Measurements from ENCODE around the gene RNU2-1. TPM values are rescaled to one million over a fixed set of nuclear protein-coding genes. Genes with fewer than 3 reads are reported as not detected.
"Not testable (repeated sequence)": the region's sequence is repeated elsewhere in the genome, so short reads cannot be mapped to it uniquely, and the experiment has no call there.

Gene RNU2-1
- total RNA-seq, 1 donor from 2014 or later, result not detected

DNA sequence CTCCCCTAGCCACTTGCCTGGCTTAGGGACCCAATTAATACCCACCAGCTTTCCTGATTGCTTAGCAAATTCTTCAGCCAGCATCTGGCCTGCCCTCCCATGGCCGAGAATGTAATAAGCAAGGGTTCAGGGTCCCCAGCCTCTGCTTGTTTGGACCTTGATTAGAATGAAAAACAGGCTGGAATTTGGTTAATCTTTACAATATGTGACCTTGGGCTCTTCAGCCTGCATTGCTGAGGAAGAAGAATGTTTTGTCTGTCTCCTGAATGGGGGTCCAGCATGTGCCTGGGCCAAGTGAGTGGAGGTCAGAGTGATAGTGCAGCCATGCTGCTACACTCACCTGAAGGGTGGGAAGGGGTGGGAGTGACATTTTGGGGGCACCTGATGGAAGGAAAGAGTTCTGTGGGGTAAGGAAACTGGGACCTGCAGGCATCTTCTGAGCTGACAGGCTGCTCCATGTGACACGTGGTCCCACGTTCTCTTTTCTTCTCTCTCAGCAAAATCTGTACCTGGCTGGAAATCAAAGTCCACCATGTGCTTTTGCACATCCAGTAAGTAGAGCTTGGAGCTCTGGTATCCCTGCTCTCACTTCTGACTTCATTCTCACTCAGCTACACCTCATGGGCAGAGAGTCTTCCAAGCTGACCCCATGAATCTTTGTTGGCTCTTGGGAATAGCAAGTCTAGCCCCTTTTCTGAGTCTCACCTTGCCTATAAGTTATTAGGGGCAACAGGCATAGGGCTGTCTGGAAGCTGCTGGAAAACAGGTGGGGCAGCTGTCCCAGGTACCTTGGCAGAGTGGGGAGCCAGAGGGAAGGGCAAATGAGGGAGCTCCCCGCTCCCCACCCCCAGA, 16.8 kb downstream of the RNU2-1 start:
- no peak for DNase-seq (ENCODE audit: low spot score)

DNA sequence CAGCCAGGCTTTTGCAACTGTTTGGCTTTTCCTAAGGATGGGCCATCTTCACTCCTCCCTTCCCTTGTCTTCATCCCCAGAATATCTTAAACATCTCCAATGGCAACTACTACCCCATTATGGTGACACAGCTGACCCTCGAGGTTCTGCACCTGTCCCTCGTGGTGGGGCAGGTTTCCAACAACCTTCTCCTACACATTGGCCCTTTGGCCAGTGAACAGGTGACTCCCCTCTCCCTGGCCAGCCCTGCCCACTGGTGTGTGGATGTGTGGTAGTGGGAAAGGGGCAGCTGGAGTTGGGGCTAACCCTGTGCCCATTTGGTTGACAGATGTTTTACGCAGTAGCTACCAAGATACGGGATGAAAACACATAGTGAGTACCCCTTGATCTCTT, 17.4 kb downstream of the RNU2-1 start:
- no peak for DNase-seq (ENCODE audit: low spot score)

DNA sequence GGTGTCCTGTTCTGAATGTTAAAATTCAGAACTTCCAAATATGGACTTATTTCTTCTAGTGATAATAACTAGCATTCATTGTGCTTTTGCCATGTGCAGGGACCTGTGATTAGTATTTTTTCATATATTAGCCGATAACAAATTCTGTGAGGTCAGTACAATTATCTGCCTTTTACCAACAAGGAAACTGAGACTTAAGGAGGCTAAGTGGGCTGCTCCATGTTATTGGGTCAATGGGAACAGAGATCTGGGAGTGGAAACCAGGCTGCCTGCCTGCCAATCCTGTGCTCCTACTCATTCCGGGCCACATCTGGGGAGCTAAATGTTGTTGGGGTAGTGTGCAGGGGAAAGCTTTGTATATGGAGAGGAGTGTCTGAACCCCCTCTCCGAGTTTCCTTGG, 18.4 kb downstream of the RNU2-1 start:
- no peak for DNase-seq (ENCODE audit: low spot score)

DNA sequence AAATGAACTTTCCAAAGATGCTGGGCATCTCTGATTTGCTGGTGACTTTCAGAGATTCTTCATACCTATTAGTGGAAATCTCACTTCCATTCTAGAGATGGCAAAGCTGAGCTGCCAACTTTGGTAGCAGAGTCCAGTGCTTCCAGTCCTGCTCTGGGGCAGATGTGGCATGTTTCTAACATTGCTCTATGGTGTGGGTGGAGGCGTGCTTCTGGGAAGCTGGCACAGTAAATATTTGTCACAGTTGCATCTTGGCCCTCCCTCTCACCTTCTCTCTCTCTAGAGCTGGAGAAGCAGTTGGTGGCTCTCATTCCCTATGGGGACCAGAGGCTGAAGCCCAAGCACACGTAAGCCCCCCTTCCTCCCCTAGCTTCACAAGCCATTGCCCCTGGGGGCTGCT, 20.2 kb downstream of the RNU2-1 start:
- DNase-seq (ENCODE audit: low spot score), result no peak

DNA sequence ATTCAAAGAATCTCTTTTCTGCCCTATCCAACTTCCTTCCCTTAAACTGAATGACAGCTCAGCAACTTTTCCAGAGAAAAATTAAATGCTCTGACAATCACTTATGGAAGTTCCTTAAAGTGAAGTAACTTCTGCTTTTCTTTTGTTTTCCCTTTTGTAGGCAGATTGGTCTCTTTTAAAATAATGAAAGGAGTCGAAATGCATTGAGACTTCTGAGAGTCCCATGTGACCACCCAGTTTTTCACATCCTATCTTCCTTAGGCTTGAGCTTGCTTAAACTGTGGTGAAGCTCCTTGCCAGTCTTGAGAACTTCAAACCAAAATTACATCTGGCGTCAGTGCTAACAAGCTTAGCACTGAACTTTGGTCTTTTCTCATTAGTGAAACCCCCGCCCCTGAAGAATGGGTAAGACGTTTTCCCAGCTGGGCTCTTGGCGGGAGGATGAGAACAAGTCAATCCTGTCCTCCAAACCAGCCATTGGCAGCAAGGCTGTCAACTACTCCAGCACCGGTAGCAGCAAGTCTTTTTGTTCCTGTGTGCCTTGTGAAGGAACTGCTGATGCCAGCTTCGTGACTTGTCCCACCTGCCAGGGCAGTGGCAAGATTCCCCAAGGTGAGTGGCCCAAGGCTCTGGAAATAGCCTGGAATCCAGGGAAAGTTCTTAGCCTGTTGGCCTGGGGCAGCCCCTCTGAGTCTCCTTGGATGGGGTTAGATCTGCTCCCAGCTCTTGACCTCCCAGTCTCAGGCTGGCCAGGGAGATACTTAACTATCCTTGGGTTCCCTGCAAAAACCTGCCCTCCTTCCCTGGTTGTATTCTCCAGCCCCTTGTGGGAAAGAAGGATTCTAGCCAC, 20.9 kb downstream of the RNU2-1 start:
- peak; percentile 37 for DNase-seq (ENCODE audit: low spot score)

DNA sequence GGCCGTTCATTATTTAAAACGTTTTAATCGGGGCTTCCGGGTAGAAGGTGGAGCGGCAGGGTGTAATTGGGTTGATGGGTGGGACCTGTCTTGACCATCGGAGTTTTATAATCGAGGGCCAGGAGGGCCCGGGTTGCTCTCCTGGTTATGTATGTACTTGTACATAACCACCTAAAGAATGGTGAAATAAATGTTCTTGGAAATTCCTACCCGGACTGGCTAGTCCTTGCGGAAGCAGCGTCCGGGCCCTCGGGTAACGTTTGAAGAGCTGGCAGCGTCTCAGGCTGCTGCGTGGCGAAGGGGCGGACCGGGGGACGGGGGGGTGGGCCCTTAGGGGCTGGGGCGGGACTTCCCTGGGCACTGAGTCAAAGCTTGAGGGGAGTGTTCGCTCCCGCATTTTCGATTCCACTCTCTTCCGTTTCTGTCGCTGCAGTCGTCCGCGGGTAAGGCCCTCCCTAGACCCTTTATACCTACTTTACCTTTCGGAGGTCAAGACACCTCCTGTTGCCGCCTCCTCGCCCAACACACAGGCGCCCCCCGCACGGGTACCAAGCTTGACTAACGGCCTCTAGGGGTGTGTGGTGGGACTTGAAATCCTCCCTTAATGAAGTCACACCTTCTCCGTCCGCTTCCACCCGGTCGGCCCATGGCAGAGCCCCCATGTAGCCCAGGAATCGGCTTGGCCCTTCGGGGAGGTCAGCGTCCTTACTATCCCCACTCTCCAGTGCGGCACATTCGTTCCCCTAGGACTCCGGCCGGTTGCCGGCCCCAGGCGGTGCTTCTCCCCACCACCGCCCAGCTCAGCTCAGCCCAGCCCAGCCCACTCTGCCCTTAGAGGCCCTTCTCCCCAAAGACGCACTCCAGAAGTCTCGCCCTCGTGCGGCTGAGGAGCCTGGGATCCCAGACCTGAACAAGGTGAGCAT, 22.0 kb downstream of the RNU2-1 start, which contains the start of gene TMEM106A:
Gene TMEM106A (plus strand): TSS at position 396 of the 923 bp plus-strand sequence. CDS start 1,167 bp downstream, outside the sequence.
- DNase-seq (ENCODE audit: low spot score), result peak; percentile 93

DNA sequence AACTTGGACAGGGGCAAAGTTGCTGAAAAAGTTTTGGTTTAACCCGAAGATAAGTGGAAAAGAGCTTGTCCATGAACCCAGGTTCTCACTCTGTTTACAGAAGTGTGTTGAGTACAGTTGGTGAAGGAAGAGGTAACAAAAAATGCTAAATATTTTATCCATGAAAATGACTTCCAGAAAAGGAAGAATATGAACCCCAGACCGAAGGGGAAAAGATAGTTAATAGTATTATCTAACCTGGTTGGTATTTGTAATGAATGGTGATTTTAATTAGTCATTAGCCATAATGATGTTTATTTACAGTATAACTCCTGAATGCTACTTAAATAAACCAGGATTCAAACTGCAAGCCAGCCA, 22.7 kb downstream of the RNU2-1 start:
- peak; percentile 20 for DNase-seq (ENCODE audit: low spot score)

DNA sequence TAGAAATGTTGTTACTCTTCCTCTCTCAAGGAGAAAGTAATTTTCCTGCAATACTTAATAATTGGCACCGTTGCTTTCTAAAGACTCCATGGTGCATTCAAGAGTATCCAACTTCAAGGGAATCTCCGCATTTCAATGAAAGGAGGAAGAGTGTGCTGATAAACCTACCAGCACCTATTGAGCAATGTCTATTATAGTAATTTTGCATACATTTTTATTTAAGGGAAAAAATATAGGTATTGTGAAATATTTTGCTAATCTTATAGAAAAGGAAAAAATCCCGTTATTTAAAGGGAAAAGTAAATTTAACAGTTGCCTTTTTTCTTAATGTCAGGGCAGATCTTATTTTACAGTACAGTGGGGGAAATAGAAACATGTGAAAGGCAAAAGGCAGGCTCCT, 23.2 kb downstream of the RNU2-1 start:
- DNase-seq (ENCODE audit: low spot score), result no peak

DNA sequence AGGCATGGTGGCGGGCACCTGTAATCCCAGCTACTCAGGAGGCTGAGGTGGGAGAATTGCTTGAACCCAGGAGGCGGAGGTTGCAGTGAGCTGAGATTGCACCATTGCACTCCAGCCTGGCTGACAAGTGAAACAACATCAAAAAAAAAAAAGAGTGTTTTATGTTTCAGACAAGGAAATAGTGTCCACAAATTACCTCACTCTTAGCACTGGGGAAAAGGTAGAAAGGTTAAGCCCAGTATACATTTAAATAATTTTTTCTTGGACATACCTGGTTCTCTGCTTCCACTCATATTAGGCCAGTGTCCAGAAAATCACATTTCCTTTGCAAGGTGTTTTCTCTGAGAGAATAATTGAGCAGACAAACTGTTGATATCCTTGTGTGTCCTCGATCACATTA, 30.8 kb downstream of the RNU2-1 start:
- DNase-seq (ENCODE audit: low spot score), result not testable (repeated sequence)

DNA sequence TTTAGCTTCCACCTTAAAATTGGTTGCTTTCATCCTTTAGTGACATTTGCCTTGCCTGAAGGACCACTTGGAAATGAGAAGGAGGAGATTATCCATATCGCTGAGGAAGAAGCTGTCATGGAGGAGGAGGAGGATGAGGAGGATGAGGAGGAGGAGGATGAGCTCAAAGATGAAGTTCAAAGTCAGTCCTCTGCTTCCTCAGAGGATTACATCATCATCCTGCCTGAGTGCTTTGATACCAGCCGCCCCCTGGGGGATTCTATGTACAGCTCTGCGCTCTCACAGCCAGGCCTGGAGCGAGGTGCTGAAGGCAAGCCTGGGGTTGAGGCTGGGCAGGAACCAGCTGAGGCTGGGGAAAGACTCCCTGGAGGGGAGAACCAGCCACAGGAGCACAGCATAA, 33.6 kb downstream of the RNU2-1 start:
- DNase-seq (ENCODE audit: low spot score), result no peak

DNA sequence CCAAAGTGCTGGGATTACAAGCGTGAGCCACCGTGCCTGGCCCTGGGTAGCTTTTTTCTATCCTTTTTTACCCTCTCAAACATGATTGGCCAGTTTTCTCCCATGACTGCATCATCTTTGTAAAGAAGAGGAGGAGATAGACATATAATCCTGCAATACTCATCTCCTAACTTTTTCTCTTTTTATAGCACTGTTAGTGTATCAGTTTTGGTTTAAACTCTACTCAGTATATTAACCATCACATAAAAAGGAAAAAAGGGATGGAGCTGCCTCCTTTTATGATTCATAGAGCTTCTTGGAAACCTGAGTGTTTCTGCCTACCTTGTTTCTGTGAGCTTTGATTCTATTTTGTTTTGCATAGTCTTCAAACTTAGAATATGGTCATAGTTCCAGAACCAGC, 34.1 kb downstream of the RNU2-1 start:
- DNase-seq (ENCODE audit: low spot score), result no peak

DNA sequence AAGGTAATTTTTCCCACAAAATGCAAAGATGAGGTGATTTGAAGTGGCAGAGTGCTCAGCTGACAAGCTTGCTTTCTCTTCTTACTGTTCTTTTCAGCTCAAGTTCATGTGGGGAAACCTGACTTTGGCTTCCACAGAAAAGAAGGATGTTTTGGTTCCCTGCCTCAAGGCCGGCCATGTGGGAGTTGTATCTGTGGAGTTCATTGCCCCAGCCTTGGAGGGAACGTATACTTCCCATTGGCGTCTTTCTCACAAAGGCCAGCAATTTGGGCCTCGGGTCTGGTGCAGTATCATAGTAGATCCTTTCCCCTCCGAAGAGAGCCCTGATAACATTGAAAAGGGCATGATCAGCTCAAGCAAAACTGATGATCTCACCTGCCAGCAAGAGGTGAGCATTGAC, 40.5 kb downstream of the RNU2-1 start:
- no peak for DNase-seq (ENCODE audit: low spot score)

DNA sequence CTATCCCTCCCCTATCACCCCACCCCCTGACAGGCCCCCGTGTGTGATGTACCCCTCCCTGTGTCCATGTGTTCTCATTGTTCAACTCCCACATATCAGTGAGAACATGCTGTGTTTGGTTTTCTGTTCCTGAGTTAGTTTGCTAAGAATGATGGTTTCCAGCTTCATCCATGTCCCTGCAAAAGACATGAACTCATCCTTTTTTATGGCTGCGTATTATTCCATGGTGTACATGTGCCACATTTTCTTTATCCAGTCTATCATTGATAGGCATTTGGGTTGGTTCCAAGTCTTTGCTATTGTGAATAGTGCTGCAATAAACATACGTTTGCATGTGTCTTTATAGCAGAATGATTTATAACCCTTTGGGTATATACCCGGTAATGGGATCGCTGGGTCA, 47.1 kb downstream of the RNU2-1 start:
- DNase-seq (ENCODE audit: low spot score), result not testable (repeated sequence)

DNA sequence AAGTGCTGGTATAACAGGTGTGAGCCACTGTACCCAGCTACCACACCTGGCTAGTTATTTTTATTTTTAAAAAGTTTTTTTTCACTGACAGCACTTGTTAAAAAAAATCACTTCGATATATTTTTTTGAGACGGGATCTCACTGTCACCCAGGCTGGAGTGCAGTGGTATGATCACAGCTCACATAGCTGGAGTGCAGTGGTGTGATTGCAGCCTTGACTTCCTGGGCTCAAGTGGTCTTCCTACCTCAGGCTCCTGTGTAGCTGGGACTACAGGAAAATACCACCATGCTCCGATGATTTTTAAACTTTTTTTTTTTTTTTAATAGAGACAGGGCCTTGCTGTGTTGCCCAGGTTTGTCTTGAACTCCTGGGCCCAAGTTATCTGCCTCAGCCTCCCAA, 49.9 kb downstream of the RNU2-1 start:
- DNase-seq (ENCODE audit: low spot score), result no peak

Other genes with a start within 250 kb of the RNU2-1 start
- gene RPL27, start 235.6 kb downstream of the RNU2-1 start, total RNA-seq (ENCODE audit: insufficient read depth, low replicate concordance), result 1,521 TPM
- gene IFI35, start 227.2 kb downstream of the RNU2-1 start, total RNA-seq (ENCODE audit: insufficient read depth, low replicate concordance), result 1.4 TPM
- 38.8 TPM for gene VAT1, start 211.6 kb downstream of the RNU2-1 start, total RNA-seq (ENCODE audit: insufficient read depth, low replicate concordance)
- 0.72 TPM for gene RND2, start 208.7 kb downstream of the RNU2-1 start, total RNA-seq (ENCODE audit: insufficient read depth, low replicate concordance)
- 9.1 TPM for gene BRCA1, start 108.6 kb downstream of the RNU2-1 start, total RNA-seq (ENCODE audit: insufficient read depth, low replicate concordance)
- 83.8 TPM for gene NBR1, start 62.8 kb downstream of the RNU2-1 start, total RNA-seq (ENCODE audit: insufficient read depth, low replicate concordance)
- gene TMEM106A, start 22.1 kb downstream of the RNU2-1 start, total RNA-seq (ENCODE audit: insufficient read depth, low replicate concordance), result 6.7 TPM
- not detected for gene CCDC200, start 5.4 kb downstream of the RNU2-1 start, total RNA-seq (ENCODE audit: insufficient read depth, low replicate concordance)
- gene ARL4D, start 165.0 kb upstream of the RNU2-1 start, total RNA-seq (ENCODE audit: insufficient read depth, low replicate concordance), result 25.0 TPM
- gene DHX8, start 250.0 kb upstream of the RNU2-1 start, total RNA-seq (ENCODE audit: insufficient read depth, low replicate concordance), result 12.5 TPM

All from umbilical cord (tissue), 2 donors.